HepG2 (cell line): Measurements from ENCODE around the gene AK2. TPM values are rescaled to one million over a fixed set of nuclear protein-coding genes. Genes with fewer than 3 reads are reported as not detected.
A peak's percentile ranks its signal among the peaks of the same experiment; 100 is the strongest.

Experiments
- AKNA ChIP-seq: sonication (generic); formaldehyde crosslinking; IDR thresholded peaks from 2 replicates; pipeline ENCODE4 v1.4.0; 2020; ENCODE audit warnings: missing genetic modification reagents, borderline replicate concordance
- ATRX ChIP-seq: sonication (generic); formaldehyde crosslinking; IDR thresholded peaks from 2 replicates; pipeline ENCODE4 v1.4.0; 2020; ENCODE audit warnings: missing genetic modification reagents, borderline replicate concordance
- ETV6 ChIP-seq: sonication (generic); formaldehyde crosslinking; conservative IDR thresholded peaks from 2 replicates; pipeline ENCODE4 v1.4.0; 2020; ENCODE audit warnings: missing genetic modification reagents
- FOSL1 ChIP-seq: sonication (generic); formaldehyde crosslinking; IDR thresholded peaks from 2 replicates; pipeline ENCODE4 v1.9.0; 2021; ENCODE audit warnings: missing genetic modification reagents, borderline replicate concordance
- FOXK1 ChIP-seq: sonication (generic); formaldehyde crosslinking; IDR thresholded peaks from 2 replicates; pipeline ENCODE4 v1.4.0; 2020; ENCODE audit warnings: low read depth, missing genetic modification reagents, borderline replicate concordance
- JUN ChIP-seq: sonication (generic); formaldehyde crosslinking; IDR thresholded peaks from 2 replicates; pipeline ENCODE4 v1.4.0; 2020; ENCODE audit warnings: mild to moderate bottlenecking, missing genetic modification reagents
- POGZ ChIP-seq: sonication (generic); formaldehyde crosslinking; IDR thresholded peaks from 2 replicates; pipeline ENCODE4 v1.4.0; 2020; ENCODE audit warnings: mild to moderate bottlenecking, missing genetic modification reagents
- RERE ChIP-seq: IDR thresholded peaks from 2 replicates; pipeline ENCODE4 v1.6.1; 2016; ENCODE audit warnings: low read depth, missing genetic modification reagents, missing compliant biosample characterization
- SKI ChIP-seq: fragments of 450-650 bp; IDR thresholded peaks from one replicate; pipeline ENCODE4 v1.6.1; 2018; ENCODE audit warnings: mild to moderate bottlenecking; ENCODE audit not compliant: partially characterized antibody
- SMAD1 ChIP-seq: sonication (generic); formaldehyde crosslinking; IDR thresholded peaks from 2 replicates; pipeline ENCODE4 v1.4.0; 2020; ENCODE audit warnings: missing genetic modification reagents, low read depth, mild to moderate bottlenecking, borderline replicate concordance
- ZBTB20 ChIP-seq: sonication (generic); formaldehyde crosslinking; IDR thresholded peaks from 2 replicates; pipeline ENCODE4 v1.8.1; 2023; ENCODE audit warnings: missing genetic modification reagents, low read depth, mild to moderate bottlenecking, borderline replicate concordance
- ZBTB38 ChIP-seq: sonication (generic); formaldehyde crosslinking; IDR thresholded peaks from 2 replicates; pipeline ENCODE4 v1.5.1; 2020; ENCODE audit warnings: mild to moderate bottlenecking, missing genetic modification reagents
- ZNF207 ChIP-seq: fragments of 450-650 bp; IDR thresholded peaks from 2 replicates; pipeline ENCODE4 v1.6.1; 2016; ENCODE audit warnings: antibody characterized with exemption, borderline replicate concordance
- ZNF232 ChIP-seq: sonication (generic); formaldehyde crosslinking; IDR thresholded peaks from 2 replicates; pipeline ENCODE4 v1.4.0; 2020; ENCODE audit warnings: missing genetic modification reagents, borderline replicate concordance
- ZNF275 ChIP-seq: sonication (generic); formaldehyde crosslinking; IDR thresholded peaks from 2 replicates; pipeline ENCODE4 v1.8.0; 2022; ENCODE audit warnings: missing genetic modification reagents, mild to moderate bottlenecking, inconsistent platforms, borderline replicate concordance
- ZNF44 ChIP-seq: sonication (generic); formaldehyde crosslinking; IDR thresholded peaks from 2 replicates; pipeline ENCODE4 v1.5.1; 2020; ENCODE audit warnings: mild to moderate bottlenecking, missing genetic modification reagents
- polyA plus RNA-seq, 8 experiments: library from polyadenylated mRNA; depleted of rRNA in 3 of 8; stranded (reverse) in 7 of 8; unstranded in 1 of 8; fragments of >200 nt; fragmentation: Illumina TruSeq in 4 of 8; extraction: Trizol in 4 of 8; gene quantifications; 2 replicates each; pipeline versions ENCODE4 v1.2.1 to v1.2.3, GENCODE V29; 2011 to 2016; ENCODE audit warnings: low read depth in 4 of 8, missing spikeins in 1 of 8, mixed read lengths in 1 of 8; ENCODE audit not compliant: insufficient read depth in 1 of 8
- total RNA-seq, 5 experiments: library from RNA; depleted of rRNA; stranded (reverse); fragments of >200 nt; fragmentation: Illumina TruSeq; extraction: Trizol; gene quantifications; 2 replicates each; pipeline ENCODE4 v1.2.3, GENCODE V29; 2016; ENCODE audit warnings: low read depth in 1 of 5

AK2 gene
- total and polyA plus RNA-seq, 2 of the 13 experiments (the other 11 are each of a cell fraction or from before 2014, with no cell fraction given) = 170 to 188 TPM

- no peak for TF ChIP-seq ZNF275 (CRISPR knock-in tag)
- peak; percentile 41; the same call in 1 of the 2 replicates for TF ChIP-seq ZBTB20 (CRISPR knock-in tag)
- TF ChIP-seq ZNF207 = no peak
- TF ChIP-seq ZBTB38 (CRISPR knock-in tag) = peak; percentile 37; the same call in 1 of the 2 replicates
- TF ChIP-seq AKNA = no peak
- TF ChIP-seq JUN = no peak
- no peak for TF ChIP-seq ZNF232
- peak; percentile 99 for TF ChIP-seq POGZ (CRISPR knock-in tag)
- TF ChIP-seq SKI = peak; percentile 71
- 0 out of 2 replicates have a peak, but pooled peaks have one; percentile 35 for TF ChIP-seq RERE (CRISPR knock-in tag)
- TF ChIP-seq ZNF44 = no peak
- TF ChIP-seq ETV6 (CRISPR knock-in tag) = 0 out of 2 replicates have a peak, but pooled peaks have one; percentile 56
- TF ChIP-seq SMAD1 (CRISPR knock-in tag) = no peak
- no peak for TF ChIP-seq ATRX (CRISPR knock-in tag)
- TF ChIP-seq FOSL1 (CRISPR knock-in tag) = no peak
- peak; percentile 56; the same call in 1 of the 2 replicates for TF ChIP-seq FOXK1 (CRISPR knock-in tag)
Measured at GRCh38 chr1:32964461-32965250, 72.0 kb downstream of the AK2 start, which contains the start of gene RNF19B (continued).
